ENCODE data around the gene ZDHHC18.
"Not testable (repeated sequence)": the region's sequence is repeated elsewhere in the genome, so short reads cannot be mapped to it uniquely, and the experiment has no call there.

Gene ZDHHC18

GRCh38 chr1:26791148-26791547 is 35.3 kb upstream of the ZDHHC18 start:
- in situ Hi-C loops (cut with HindIII; ENCODE audit: low sequenced_read_pairs): loop anchor here (5.0 kb wide), 1 partner anchor 41 kb away; no protein-coding TSS in a partner anchor
- no peak for DNase-seq (ENCODE audit: low read depth)
- TF ChIP-seq CTCF (IDR thresholded peaks at IDR 0.05; ENCODE audit: low read depth, low read length, missing control alignments): no peak
- no peak overlapping the region for H3K4me3 ChIP-seq (ENCODE audit: low read depth, low read length)

- no peak overlapping the region for H3K4me3 ChIP-seq (ENCODE audit: low read depth, low read length)
- in situ Hi-C loops (cut with HindIII; ENCODE audit: low sequenced_read_pairs): loop anchor here (5.0 kb wide), 1 partner anchor 41 kb away; no protein-coding TSS in a partner anchor
- no peak for TF ChIP-seq CTCF (IDR thresholded peaks at IDR 0.05; ENCODE audit: low read depth, low read length, missing control alignments)
- no peak for DNase-seq (ENCODE audit: low read depth)
These were observed 34.9 kb upstream of the ZDHHC18 start for GRCh38 chr1:26791626-26792025.

GRCh38 chr1:26792924-26793323 is 33.6 kb upstream of the ZDHHC18 start:
- DNase-seq (ENCODE audit: low read depth): no peak
- H3K4me3 ChIP-seq (ENCODE audit: low read depth, low read length): no peak overlapping the region
- no peak for TF ChIP-seq CTCF (IDR thresholded peaks at IDR 0.05; ENCODE audit: low read depth, low read length, missing control alignments)
- in situ Hi-C loops (cut with HindIII; ENCODE audit: low sequenced_read_pairs): loop anchor here (5.0 kb wide), 1 partner anchor 39 kb away; no protein-coding TSS in a partner anchor

- no peak for DNase-seq (ENCODE audit: low read depth)
- in situ Hi-C loops (cut with HindIII; ENCODE audit: low sequenced_read_pairs): loop anchor here (5.0 kb wide), 1 partner anchor 38 kb away; no protein-coding TSS in a partner anchor
- H3K4me3 ChIP-seq (ENCODE audit: low read depth, low read length): no peak overlapping the region
- TF ChIP-seq CTCF (IDR thresholded peaks at IDR 0.05; ENCODE audit: low read depth, low read length, missing control alignments): no peak
These were observed 32.1 kb upstream of the ZDHHC18 start for GRCh38 chr1:26794391-26794790.

- DNase-seq (ENCODE audit: low read depth): no peak
- TF ChIP-seq CTCF (IDR thresholded peaks at IDR 0.05; ENCODE audit: low read depth, low read length, missing control alignments): no peak
- no peak overlapping the region for H3K4me3 ChIP-seq (ENCODE audit: low read depth, low read length)
- in situ Hi-C loops (cut with HindIII; ENCODE audit: low sequenced_read_pairs): no loop called here
These were observed 28.9 kb upstream of the ZDHHC18 start for GRCh38 chr1:26797627-26798026.

- H3K4me3 ChIP-seq (ENCODE audit: low read depth, low read length): peak overlapping the region; percentile 5
- peak; percentile 76 for DNase-seq (ENCODE audit: low read depth)
- TF ChIP-seq CTCF (IDR thresholded peaks at IDR 0.05; ENCODE audit: low read depth, low read length, missing control alignments): no peak
- in situ Hi-C loops (cut with HindIII; ENCODE audit: low sequenced_read_pairs): no loop called here
These were observed 26.9 kb upstream of the ZDHHC18 start for GRCh38 chr1:26799479-26800142.

- DNase-seq (ENCODE audit: low read depth); in situ Hi-C loops (cut with HindIII; ENCODE audit: low sequenced_read_pairs); H3K4me3 ChIP-seq (ENCODE audit: low read depth, low read length): not testable (repeated sequence)
These were observed 22.6 kb upstream of the ZDHHC18 start for GRCh38 chr1:26803932-26804331.
